ENCODE results near the gene CHI3L1.

The CHI3L1 gene

DNA sequence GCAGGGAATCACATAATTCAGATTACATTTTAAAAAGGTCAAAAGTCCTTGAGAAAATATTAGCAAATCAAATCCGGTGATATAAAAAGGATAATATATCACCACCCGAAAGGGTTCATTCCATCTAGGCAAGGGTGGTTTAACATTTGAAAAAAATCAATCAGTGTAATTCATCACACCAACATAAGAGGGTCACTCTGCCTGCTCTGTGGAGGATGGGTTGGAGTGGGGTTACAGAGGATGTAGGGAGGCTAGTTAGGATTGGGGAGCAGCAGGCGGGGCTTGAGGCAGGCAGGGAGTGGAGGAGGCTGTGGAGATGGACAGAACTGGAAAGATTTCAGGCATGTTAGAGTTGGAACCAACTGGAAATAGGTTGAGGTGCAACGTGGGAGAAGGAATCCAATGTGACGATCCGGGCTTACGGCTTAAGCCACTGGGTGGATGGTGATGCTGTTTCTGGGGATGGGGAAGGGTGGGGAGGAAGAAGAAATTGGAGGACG, 46.5 kb downstream of the CHI3L1 start:
- no peak overlapping the region for H3K4me3 ChIP-seq (ENCODE audit: low read length)
- TF ChIP-seq ZNF274 (IDR thresholded peaks at IDR 0.05; ENCODE audit: low read depth, low read length): no peak

DNA sequence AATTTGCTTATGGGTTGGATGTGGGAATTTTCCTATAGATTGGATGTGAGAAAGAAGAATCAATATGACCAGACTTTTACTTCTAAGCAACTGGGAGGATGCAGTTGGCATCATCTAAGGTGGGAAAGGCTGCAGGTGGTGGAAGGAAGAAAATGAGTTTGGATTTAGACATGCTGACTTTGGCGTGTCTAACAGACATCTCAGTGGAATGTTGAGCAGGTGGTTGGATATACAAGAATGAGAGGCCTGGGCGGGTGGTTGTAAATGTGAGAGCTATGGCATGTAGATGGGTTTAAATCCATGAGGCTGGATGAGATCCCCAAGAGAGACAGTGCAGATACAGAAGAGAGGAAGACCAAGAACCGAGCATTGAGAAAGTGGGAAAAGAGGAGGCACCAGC, 48.4 kb downstream of the CHI3L1 start:
- no peak overlapping the region for H3K4me3 ChIP-seq (ENCODE audit: low read length)
- no peak for TF ChIP-seq ZNF274 (IDR thresholded peaks at IDR 0.05; ENCODE audit: low read depth, low read length)

DNA sequence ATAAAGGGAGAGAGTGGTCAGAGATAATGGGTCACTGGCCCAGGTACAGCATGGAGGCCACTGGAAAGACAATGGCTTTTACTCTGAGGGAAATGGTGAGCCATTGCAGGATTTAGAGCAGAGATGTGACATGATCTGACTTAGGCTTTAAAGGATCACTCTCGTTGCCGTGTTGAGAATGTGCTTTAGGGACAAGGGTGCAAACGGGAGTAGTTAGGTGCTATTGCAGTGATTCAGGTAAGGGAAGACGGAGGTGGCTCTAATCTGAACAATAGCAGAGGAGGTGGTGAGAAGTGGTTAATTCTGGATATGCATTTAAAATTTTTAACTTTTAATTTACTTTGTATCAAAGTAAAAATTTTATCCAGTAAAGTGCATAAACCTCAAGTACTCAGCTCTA, 49.2 kb downstream of the CHI3L1 start:
- H3K4me3 ChIP-seq (ENCODE audit: low read length): no peak overlapping the region
- TF ChIP-seq ZNF274 (IDR thresholded peaks at IDR 0.05; ENCODE audit: low read depth, low read length): no peak

DNA sequence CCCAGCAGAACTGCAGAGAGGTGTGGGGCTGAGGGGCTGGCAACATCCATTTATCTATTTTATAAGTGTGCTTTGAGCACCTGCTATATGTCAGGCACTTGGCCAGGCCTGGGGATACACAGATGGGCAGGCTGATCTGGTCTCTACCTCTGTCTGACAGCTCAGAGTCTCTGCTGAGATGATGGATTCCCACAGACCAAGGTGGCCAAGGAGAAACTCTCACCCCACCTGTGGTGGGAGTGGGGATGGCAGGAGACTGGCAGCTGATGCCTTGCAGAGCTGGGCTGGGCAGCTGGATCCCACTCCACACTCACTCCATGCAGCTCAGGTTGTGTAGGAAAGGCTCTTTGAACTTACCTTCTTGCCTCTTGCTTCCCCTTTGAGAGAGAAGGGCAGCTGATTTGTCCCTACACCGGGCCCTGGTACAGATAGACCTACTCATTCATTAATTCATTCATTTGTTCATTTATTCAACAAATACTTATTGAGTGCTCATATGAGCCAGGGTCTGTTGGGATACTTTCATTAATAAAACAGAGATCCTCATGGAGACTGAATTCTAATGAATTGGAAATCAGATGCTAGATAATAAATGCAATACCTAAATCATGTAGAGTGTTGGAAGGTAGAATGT, 50.0 kb downstream of the CHI3L1 start:
- H3K4me3 ChIP-seq (ENCODE audit: low read length): no peak overlapping the region
- TF ChIP-seq ZNF274 (IDR thresholded peaks at IDR 0.05; ENCODE audit: low read depth, low read length): no peak

DNA sequence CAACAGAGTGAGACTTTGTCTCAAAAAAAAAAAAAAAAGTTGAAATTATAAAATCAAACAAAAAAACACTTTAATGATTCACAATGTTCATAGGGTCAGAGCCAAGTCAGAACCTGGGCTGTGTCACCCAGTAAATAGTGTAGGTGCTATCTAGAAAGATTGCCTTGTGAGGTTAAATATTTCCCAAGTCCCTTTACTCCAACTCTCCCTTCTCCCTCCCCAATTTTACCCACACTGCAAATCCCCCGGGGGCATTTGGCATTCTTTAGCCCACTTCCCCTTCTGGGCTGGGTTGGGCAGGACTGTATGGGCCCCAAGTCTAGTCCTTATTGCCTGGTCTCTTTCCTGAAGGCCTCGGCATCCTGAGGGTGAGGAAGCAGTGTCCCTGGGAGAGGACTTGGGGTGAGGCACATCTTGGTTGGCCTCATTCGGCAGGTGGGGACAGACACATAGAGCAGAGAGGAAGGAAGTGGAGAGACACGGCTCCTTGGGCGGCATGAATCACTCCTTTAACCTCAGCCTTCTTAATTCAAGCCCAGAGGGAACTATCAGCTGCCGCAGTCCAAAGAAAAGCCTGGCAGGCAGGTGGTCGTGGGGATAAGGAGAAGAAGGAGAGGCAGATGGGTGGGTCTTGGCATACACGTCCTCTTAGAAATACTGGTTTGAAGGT, 50.7 kb downstream of the CHI3L1 start:
- no peak overlapping the region for H3K4me3 ChIP-seq (ENCODE audit: low read length)
- no peak for TF ChIP-seq ZNF274 (IDR thresholded peaks at IDR 0.05; ENCODE audit: low read depth, low read length)

DNA sequence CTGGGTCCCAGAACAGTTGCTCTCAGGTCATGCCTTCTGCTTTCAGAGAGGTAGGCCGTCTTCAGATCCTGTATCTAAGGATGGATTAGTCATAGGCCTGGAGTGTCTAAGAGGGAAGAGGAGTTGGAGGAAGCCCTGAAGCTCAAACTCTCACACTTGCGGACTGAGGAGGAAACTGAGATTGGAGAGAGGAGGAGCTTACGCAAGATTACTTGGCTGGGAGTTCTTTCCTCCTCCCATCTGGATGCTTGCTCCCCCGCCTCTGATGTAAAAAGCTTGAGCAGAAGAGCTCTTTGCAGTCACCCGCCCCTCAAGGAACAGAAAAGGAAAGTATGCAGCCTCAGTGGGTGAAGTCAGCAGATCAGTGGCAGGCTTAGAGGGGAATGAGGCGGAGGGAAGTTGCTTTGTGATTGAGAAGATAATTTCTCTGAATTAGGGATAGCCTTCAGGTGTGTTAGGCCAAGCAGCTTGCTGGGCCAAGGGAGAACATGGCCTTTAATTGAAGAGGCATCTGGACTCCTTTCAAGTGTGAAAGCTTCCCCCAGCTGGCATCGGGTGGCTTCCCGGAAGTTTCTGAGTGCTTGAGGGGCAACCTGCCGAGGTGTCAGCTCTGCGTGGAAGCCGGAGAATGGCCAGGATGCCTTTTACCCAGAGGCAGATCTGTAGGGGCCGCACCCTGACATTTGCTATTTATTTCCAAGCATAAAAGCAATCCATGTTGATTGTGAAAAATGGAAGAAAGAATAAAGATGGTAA, 52.4 kb downstream of the CHI3L1 start:
- TF ChIP-seq ZNF274 (IDR thresholded peaks at IDR 0.05; ENCODE audit: low read depth, low read length): no peak
- H3K4me3 ChIP-seq (ENCODE audit: low read length): no peak overlapping the region

DNA sequence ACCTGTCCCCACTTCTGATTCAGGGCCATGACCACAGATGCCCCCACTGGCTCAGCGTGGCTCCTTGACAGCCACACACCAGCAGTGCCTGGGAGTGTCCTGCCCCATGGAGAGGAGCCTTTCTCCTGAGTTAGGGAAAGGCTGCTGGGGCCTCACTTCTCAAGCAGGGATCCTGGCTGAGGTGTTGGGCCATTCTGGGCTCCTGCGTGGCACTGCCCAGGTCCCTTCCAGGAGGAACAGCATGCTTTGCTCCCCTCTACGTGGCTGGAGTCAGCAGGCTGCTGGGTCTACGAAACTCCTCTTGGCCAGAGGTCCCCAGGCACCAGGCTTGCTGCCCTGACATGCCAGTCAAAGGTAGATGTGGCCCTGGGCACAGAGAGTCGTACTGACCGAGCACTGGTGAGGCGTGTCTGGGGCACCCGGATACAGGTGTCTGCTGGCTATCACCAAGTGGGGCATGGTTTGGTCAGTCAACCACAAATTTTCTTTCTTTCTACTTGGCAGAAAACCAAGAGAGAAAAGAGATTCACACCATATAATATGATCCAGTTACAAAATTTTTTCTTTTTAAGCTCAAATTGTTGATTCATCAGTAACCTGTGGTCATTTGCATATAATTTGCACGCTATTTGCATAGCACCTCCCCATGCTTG, 54.8 kb downstream of the CHI3L1 start:
- H3K4me3 ChIP-seq (ENCODE audit: low read length): no peak overlapping the region
- TF ChIP-seq ZNF274 (IDR thresholded peaks at IDR 0.05; ENCODE audit: low read depth, low read length): no peak

DNA sequence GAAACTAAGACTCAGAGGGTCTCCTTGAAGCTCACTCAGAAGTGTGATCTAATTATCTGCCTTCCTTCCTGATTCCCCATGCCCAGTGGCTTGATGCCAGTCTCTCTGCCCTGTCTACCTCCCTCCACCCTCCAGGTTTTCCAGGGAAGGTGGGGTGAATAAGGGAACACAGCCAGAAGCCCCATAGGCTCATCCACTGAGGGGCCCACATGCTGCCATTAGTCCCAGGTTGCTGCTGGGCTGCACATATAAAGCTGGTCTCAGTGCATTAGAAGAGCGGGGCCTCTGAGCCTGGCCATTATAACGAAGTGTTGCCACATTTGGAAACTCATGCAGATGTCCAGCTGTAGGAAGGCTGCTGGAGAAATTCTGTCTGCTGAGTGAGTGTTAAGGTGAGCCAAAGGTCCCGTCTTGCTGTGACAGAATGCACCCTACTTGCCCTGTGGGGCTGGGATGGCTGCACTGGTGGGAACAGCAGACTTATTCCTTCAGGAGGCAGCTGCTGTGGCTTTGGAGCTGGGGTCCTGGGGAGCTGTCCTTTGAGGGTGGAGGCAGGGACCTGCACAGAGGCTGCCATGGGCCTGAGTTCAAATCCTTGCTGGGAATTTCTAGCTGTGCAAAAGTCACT, 56.0 kb downstream of the CHI3L1 start:
- no peak overlapping the region for H3K4me3 ChIP-seq (ENCODE audit: low read length)
- TF ChIP-seq ZNF274 (IDR thresholded peaks at IDR 0.05; ENCODE audit: low read depth, low read length): no peak

DNA sequence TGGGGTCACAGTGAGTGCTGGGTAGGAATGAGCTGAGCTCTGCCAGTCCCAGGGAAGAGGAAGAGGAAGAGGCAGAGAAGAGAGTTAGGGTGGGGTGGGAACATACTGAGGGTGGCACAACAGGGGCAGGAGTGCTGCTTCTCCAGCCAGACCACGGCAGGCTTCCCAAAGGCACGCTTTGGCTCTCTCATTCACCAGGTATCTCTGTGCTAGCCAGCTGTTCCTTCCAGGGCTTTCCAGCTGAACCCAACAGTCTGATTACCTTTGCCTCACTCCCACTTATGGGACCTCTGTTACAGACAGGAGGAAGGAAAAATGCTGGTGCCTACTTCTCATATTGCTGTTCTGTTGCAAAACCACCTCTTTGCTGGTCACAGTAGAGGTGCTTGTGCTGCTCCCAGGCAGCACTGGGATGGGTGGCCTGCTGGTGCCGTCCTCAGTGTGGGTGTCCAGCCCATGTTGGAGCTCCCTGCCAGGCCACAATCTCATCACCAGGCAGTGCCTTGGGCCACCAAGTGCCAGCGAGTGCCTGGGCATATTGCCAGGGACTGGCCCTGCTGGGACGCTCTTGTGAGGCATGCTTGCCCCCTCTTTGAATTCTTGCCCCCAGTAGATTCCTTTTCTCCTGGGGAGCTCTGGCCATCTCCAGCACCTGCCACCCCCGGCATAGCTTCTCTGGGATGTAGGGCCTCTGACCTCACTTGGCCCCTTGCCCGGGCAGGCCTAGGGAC, 56.8 kb downstream of the CHI3L1 start:
- no peak for TF ChIP-seq ZNF274 (IDR thresholded peaks at IDR 0.05; ENCODE audit: low read depth, low read length)
- H3K4me3 ChIP-seq (ENCODE audit: low read length): no peak overlapping the region
